ENCODE results near the gene HOXC12.

DNA sequence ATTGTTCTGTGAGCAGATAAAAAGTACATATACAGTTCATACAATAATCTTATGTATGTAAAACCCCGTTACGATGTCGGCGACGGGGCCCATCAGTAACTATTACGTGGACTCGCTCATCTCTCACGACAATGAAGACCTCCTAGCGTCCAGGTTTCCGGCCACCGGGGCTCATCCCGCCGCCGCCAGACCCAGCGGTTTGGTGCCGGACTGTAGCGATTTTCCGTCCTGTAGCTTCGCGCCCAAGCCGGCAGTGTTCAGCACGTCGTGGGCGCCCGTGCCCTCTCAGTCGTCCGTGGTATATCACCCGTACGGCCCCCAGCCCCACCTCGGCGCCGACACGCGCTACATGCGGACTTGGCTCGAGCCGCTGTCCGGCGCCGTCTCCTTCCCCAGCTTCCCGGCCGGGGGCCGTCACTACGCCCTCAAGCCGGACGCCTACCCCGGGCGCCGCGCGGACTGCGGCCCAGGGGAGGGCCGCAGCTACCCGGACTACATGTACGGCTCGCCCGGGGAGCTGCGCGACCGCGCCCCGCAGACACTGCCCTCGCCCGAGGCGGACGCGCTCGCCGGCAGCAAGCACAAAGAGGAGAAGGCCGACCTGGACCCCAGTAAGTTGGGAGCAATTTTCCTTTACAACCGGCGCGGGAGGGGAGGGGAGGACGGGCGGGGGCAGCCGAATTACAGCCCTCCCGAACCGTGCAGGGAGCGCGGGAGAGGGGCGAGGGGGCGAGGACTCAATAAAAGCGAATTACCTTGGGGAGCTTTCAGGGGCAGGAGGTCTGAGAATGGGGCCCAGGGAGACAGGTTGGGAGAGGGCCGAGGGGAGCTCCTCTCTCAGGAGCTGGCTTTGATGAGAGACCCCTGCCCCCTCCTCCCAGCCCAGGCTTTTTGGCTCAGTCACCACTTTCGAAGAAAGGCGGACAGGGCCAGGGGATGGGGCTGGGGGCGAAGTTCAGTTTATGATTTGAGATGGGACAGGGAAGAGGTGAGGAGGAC lies 45.7 kb downstream of the HOXC12 start, which contains the start of gene HOXC9:
- TF ChIP-seq, protein P1, sequence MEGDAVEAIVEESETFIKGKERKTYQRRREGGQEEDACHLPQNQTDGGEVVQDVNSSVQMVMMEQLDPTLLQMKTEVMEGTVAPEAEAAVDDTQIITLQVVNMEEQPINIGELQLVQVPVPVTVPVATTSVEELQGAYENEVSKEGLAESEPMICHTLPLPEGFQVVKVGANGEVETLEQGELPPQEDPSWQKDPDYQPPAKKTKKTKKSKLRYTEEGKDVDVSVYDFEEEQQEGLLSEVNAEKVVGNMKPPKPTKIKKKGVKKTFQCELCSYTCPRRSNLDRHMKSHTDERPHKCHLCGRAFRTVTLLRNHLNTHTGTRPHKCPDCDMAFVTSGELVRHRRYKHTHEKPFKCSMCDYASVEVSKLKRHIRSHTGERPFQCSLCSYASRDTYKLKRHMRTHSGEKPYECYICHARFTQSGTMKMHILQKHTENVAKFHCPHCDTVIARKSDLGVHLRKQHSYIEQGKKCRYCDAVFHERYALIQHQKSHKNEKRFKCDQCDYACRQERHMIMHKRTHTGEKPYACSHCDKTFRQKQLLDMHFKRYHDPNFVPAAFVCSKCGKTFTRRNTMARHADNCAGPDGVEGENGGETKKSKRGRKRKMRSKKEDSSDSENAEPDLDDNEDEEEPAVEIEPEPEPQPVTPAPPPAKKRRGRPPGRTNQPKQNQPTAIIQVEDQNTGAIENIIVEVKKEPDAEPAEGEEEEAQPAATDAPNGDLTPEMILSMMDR (IDR thresholded peaks at IDR 0.05), result no peak
- TF ChIP-seq POLR2A (IDR thresholded peaks at IDR 0.05), result no peak

Measured in thyroid gland (tissue), 4 donors.